ENCODE results near the gene SIAH1. TPM values are rescaled to one million over a fixed set of nuclear protein-coding genes. Genes with fewer than 3 reads are reported as not detected.

SIAH1 gene
- total and polyA plus RNA-seq, 10 of the 15 experiments (the other 5 are each of a cell fraction or from before 2014, with no cell fraction given), result 5.1 to 21.1 (median 13.9) TPM

GRCh38 chr16:48330841-48331192, 54.4 kb downstream of the SIAH1 start:
- SMC1A ChIA-PET (ENCODE audit: uncharacterized antibody, unreplicated experiment), result interaction anchor here (0.7 kb wide), 2 partner anchors 9 to 80 kb away, joined by 3 to 4 read pairs; no protein-coding TSS in a partner anchor
- Histone ChIP-seq H2AFZ (ENCODE audit: control insufficient read depth, low read depth, low read length) (no peak overlapping the region), H3K27ac (ENCODE audit: control insufficient read depth, insufficient read depth) (no peak overlapping the region), H3K9me3 (replicated peaks; ENCODE audit: control insufficient read depth, insufficient read depth, low read length) (no peaks in the 10 kb centered on the region), H3K79me2 (ENCODE audit: control insufficient read depth, insufficient read depth, low read length) (no peaks in the 10 kb centered on the region), H3K4me2 (ENCODE audit: control insufficient read depth, insufficient read depth) (no peak overlapping the region), H3K4me3 (no peak overlapping the region), H3K9ac (ENCODE audit: control insufficient read depth, insufficient read depth, low read length) (no peak overlapping the region), H3K36me3 (ENCODE audit: control insufficient read depth in 2 of 2, insufficient read depth in 2 of 2, low read length in 1 of 2) (peaks cover 4 to 8% of the 10 kb centered on the region in 2 experiments; a peak in 3 of 4 replicates), H4K20me1 (ENCODE audit: control insufficient read depth, insufficient read depth) (no peaks in the 10 kb centered on the region), H3K4me1 (ENCODE audit: control insufficient read depth, insufficient read depth, low read length) (no peaks in the 10 kb centered on the region), H3K27me3 (replicated peaks in 1 of 2; ENCODE audit: control insufficient read depth in 2 of 2, insufficient read depth in 2 of 2, low read length in 1 of 2) (no peaks in the 10 kb centered on the region)
- ATAC-seq (no peak), FAIRE-seq (no peak), DNase-seq (ENCODE audit: low read depth, low spot score) (no peak)
- in situ Hi-C loops (cut with MboI) (no loop called here), intact Hi-C loops (cut with micrococcal nuclease; ENCODE audit: unreplicated experiment) (no loop called here)
- RAD21 ChIA-PET (ENCODE audit: unreplicated experiment), result interaction anchor here (1.2 kb wide), 1 partner anchor 293 kb away, joined by 9 read pairs; no protein-coding TSS in a partner anchor
- no TSS peak for BruUV-seq (replicated peaks)
- POLR2A ChIA-PET, result interaction anchor here (0.5 kb wide), 1 partner anchor 30 kb away, joined by 3 read pairs; no protein-coding TSS in a partner anchor
- 90% methylated on average over 3 of the region's 3 CpGs for WGBS (ENCODE audit: insufficient coverage, insufficient replicate concordance, low lambda C conversion rate, missing lambda C conversion rate)
- CTCF ChIA-PET, result interaction anchor here (0.6 to 1.4 kb wide), 5 partner anchors 12 to 299 kb away, joined by 3 to 5 read pairs (median 4); no protein-coding TSS in a partner anchor
- TF ChIP-seq FOS (IDR thresholded peaks at IDR 0.05; ENCODE audit: borderline replicate concordance, extremely low read depth, insufficient read length), result no peak
- no peak for TF ChIP-seq MTA2 (IDR thresholded peaks at IDR 0.05; ENCODE audit: low read depth)
- TF ChIP-seq CBX5 (IDR thresholded peaks at IDR 0.05; ENCODE audit: low read depth), result no peak

- H2AFZ ChIP-seq (ENCODE audit: control insufficient read depth, low read depth, low read length), result no peak overlapping the region
- no peak overlapping the region for H3K27ac ChIP-seq (ENCODE audit: control insufficient read depth, insufficient read depth)
- ATAC-seq, result no peak
- FAIRE-seq, result no peak
- CTCF ChIA-PET, result interaction anchor here (0.6 to 1.4 kb wide), 4 partner anchors 11 to 300 kb away, joined by 3 to 5 read pairs (median 4); no protein-coding TSS in a partner anchor
- no peak overlapping the region for H3K4me3 ChIP-seq
- H3K4me1 ChIP-seq (ENCODE audit: control insufficient read depth, insufficient read depth, low read length), result no peaks in the 10 kb centered on the region
- in situ Hi-C loops (cut with MboI), result no loop called here
- no peaks in the 10 kb centered on the region for H3K9me3 ChIP-seq (replicated peaks; ENCODE audit: control insufficient read depth, insufficient read depth, low read length)
- RAD21 ChIA-PET (ENCODE audit: unreplicated experiment), result interaction anchor here (1.2 kb wide), 1 partner anchor 293 kb away, joined by 9 read pairs; no protein-coding TSS in a partner anchor
- no peaks in the 10 kb centered on the region for H3K27me3 ChIP-seq (replicated peaks in 1 of 2; ENCODE audit: control insufficient read depth in 2 of 2, insufficient read depth in 2 of 2, low read length in 1 of 2)
- SMC1A ChIA-PET (ENCODE audit: uncharacterized antibody, unreplicated experiment), result interaction anchor here (0.7 kb wide), 1 partner anchor 79 kb away, joined by 4 read pairs; no protein-coding TSS in a partner anchor
- H3K4me2 ChIP-seq (ENCODE audit: control insufficient read depth, insufficient read depth), result no peak overlapping the region
- H3K9ac ChIP-seq (ENCODE audit: control insufficient read depth, insufficient read depth, low read length), result no peak overlapping the region
- WGBS (ENCODE audit: insufficient coverage, insufficient replicate concordance, low lambda C conversion rate, missing lambda C conversion rate), result 100% methylated on average over 2 of the region's 2 CpGs
- TF ChIP-seq GABPA (IDR thresholded peaks at IDR 0.05; ENCODE audit: low read depth), result no peak
- TF ChIP-seq ZNF592 (IDR thresholded peaks at IDR 0.05), result no peak
- no peak for TF ChIP-seq FOS (IDR thresholded peaks at IDR 0.05; ENCODE audit: borderline replicate concordance, extremely low read depth, insufficient read length)
- DNase-seq (ENCODE audit: low read depth, low spot score), result no peak
- H3K36me3 ChIP-seq (ENCODE audit: control insufficient read depth in 2 of 2, insufficient read depth in 2 of 2, low read length in 1 of 2), result peaks cover 4 to 5% of the 10 kb centered on the region in 2 experiments; a peak in 3 of 4 replicates
- H4K20me1 ChIP-seq (ENCODE audit: control insufficient read depth, insufficient read depth), result no peaks in the 10 kb centered on the region
- no TSS peak for BruUV-seq (replicated peaks)
- intact Hi-C loops (cut with micrococcal nuclease; ENCODE audit: unreplicated experiment), result no loop called here
- no peaks in the 10 kb centered on the region for H3K79me2 ChIP-seq (ENCODE audit: control insufficient read depth, insufficient read depth, low read length)
- POLR2A ChIA-PET, result interaction anchor here (0.5 kb wide), 1 partner anchor 30 kb away, joined by 3 read pairs; no protein-coding TSS in a partner anchor
Observed at GRCh38 chr16:48330189-48330840, 54.9 kb downstream of the SIAH1 start.

Measured in GM12878 (cell line).